Limb (tissue), 2 donors: ENCODE measurements around the gene CFHR2.

Experiments
- DNase-seq, 2 donors: peaks; one replicate each; pipeline ENCODE4 v3.0.0-alpha.2; 2016; ENCODE audit errors: extremely low spot score in 2 of 2

Gene CFHR2

DNA sequence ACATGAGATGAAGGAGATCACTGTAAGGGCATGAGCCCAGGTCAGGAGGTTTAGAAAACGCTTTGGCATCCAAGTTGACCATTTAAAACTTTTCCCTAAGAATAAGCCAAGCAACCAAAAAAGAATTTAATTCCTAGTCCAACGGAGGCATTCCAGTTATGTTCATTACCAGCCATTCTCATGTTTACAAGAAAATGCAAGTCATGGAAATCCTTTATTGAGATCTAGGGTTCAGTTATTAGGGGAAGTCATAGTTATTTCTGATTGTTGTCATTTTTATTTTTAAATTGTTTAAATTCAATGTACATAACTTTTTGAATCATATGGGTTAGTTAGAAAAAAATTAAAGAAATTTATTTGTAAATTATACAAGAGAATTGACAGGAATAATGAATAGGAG is 58.3 kb downstream of the CFHR2 start:
- DNase-seq: no peak

GRCh38 chr1:197003132-197003531 is 59.6 kb downstream of the CFHR2 start:
- no peak for DNase-seq

- DNase-seq: no peak
Observed at GRCh38 chr1:197008861-197009260, 65.3 kb downstream of the CFHR2 start.
